GM12878 (cell line): ENCODE data around the gene B3GNT4.

Source experiments
- ATF3 ChIP-seq: IDR thresholded peaks from 2 replicates; pipeline ENCODE4 v1.6.1; 2011; ENCODE audit warnings: low read depth, mild to moderate bottlenecking, low read length, moderate library complexity, borderline replicate concordance; ENCODE audit errors: extremely low read depth
- CBX3 ChIP-seq: fragments of 200-600 bp; sonication (generic); IDR thresholded peaks from 2 replicates; pipeline ENCODE4 v1.6.1; 2016; ENCODE audit warnings: low read depth, borderline replicate concordance
- CTCF ChIP-seq, 3 experiments: IDR thresholded peaks in 2 of 3; conservative IDR thresholded peaks in 1 of 3; 2 replicates each; pipeline ENCODE4 v1.5.1; 2011; ENCODE audit warnings: low read depth in 3 of 3, low read length in 3 of 3, mild to moderate bottlenecking in 3 of 3, control low read depth in 2 of 3, moderate library complexity in 2 of 3, inconsistent platforms in 1 of 3, mixed read lengths in 1 of 3; ENCODE audit not compliant: control insufficient read depth in 2 of 3, insufficient read depth in 1 of 3; ENCODE audit errors: extremely low read depth in 1 of 3
- DPF2 ChIP-seq: fragments of 450-650 bp; IDR thresholded peaks from 2 replicates; pipeline ENCODE4 v1.6.1; 2017; ENCODE audit warnings: mild to moderate bottlenecking
- ESRRA ChIP-seq: IDR thresholded peaks from 2 replicates; pipeline ENCODE4 v1.6.1; 2012; ENCODE audit warnings: mild to moderate bottlenecking, low read length, improper control_type of control experiment
- EZH2 ChIP-seq: IDR thresholded peaks from 2 replicates; pipeline ENCODE4 v1.6.1; 2012; ENCODE audit warnings: low read depth, mild to moderate bottlenecking, control low read depth, inconsistent platforms, low read length, borderline replicate concordance; ENCODE audit not compliant: control insufficient read depth
- HDGF ChIP-seq: fragments of 450-650 bp; IDR thresholded peaks from 2 replicates; pipeline ENCODE4 v1.6.1; 2016; ENCODE audit warnings: antibody characterized with exemption
- IKZF2 ChIP-seq, 2 experiments: fragments of 450-650 bp; IDR thresholded peaks; 2 replicates each; pipeline ENCODE4 v1.6.1; 2017; ENCODE audit warnings: mild to moderate bottlenecking in 2 of 2, moderate library complexity in 2 of 2
- MEF2A ChIP-seq: IDR thresholded peaks from 2 replicates; pipeline ENCODE4 v1.6.1; 2011; ENCODE audit warnings: low read depth, mild to moderate bottlenecking, low read length, moderate library complexity; ENCODE audit not compliant: insufficient read depth
- NFXL1 ChIP-seq: fragments of 450-650 bp; IDR thresholded peaks from 2 replicates; pipeline ENCODE4 v1.6.1; 2017; ENCODE audit warnings: antibody characterized with exemption, mild to moderate bottlenecking, borderline replicate concordance
- NRF1 ChIP-seq: conservative IDR thresholded peaks from 2 replicates; pipeline ENCODE4 v1.6.1; 2011; ENCODE audit warnings: mild to moderate bottlenecking, low read depth, low read length, improper control_type of control experiment
- POLR2A ChIP-seq: IDR thresholded peaks from 2 replicates; pipeline ENCODE4 v1.6.1; 2011; ENCODE audit warnings: low read depth, mild to moderate bottlenecking, low read length
- TF ChIP-seq, protein P1 (sequence below): fragments of 450-650 bp; IDR thresholded peaks from 2 replicates; pipeline ENCODE4 v1.6.1; 2014; ENCODE audit warnings: mild to moderate bottlenecking
- TF ChIP-seq, protein P2 (sequence below): IDR thresholded peaks from 2 replicates; pipeline ENCODE4 v1.6.1; 2012; ENCODE audit warnings: mild to moderate bottlenecking, low read depth, low read length

- TF ChIP-seq POLR2A (no peak), CTCF (IDR thresholded peaks at IDR 0.05 in 2 of 3, conservative IDR thresholded peaks at IDR 0.05 in 1 of 3; ENCODE audit: control insufficient read depth in 2 of 3, extremely low read depth in 1 of 3, insufficient read depth in 1 of 3, low read depth in 3 of 3, low read length in 3 of 3) (no peak), DPF2 (no peak), HDGF (no peak), ESRRA (no peak), ATF3 (no peak), IKZF2 (IDR thresholded peaks at IDR 0.05) (no peak), CBX3 (no peak), NRF1 (no peak), EZH2 (no peak), NFXL1 (no peak), MEF2A (no peak)
- TF ChIP-seq, protein P1, sequence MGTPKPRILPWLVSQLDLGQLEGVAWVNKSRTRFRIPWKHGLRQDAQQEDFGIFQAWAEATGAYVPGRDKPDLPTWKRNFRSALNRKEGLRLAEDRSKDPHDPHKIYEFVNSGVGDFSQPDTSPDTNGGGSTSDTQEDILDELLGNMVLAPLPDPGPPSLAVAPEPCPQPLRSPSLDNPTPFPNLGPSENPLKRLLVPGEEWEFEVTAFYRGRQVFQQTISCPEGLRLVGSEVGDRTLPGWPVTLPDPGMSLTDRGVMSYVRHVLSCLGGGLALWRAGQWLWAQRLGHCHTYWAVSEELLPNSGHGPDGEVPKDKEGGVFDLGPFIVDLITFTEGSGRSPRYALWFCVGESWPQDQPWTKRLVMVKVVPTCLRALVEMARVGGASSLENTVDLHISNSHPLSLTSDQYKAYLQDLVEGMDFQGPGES = no peak
- TF ChIP-seq, protein P2, sequence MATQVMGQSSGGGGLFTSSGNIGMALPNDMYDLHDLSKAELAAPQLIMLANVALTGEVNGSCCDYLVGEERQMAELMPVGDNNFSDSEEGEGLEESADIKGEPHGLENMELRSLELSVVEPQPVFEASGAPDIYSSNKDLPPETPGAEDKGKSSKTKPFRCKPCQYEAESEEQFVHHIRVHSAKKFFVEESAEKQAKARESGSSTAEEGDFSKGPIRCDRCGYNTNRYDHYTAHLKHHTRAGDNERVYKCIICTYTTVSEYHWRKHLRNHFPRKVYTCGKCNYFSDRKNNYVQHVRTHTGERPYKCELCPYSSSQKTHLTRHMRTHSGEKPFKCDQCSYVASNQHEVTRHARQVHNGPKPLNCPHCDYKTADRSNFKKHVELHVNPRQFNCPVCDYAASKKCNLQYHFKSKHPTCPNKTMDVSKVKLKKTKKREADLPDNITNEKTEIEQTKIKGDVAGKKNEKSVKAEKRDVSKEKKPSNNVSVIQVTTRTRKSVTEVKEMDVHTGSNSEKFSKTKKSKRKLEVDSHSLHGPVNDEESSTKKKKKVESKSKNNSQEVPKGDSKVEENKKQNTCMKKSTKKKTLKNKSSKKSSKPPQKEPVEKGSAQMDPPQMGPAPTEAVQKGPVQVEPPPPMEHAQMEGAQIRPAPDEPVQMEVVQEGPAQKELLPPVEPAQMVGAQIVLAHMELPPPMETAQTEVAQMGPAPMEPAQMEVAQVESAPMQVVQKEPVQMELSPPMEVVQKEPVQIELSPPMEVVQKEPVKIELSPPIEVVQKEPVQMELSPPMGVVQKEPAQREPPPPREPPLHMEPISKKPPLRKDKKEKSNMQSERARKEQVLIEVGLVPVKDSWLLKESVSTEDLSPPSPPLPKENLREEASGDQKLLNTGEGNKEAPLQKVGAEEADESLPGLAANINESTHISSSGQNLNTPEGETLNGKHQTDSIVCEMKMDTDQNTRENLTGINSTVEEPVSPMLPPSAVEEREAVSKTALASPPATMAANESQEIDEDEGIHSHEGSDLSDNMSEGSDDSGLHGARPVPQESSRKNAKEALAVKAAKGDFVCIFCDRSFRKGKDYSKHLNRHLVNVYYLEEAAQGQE = no peak
Measured at GRCh38 chr12:122192441-122192840, 11.1 kb upstream of the B3GNT4 start.
